Astrocyte of the spinal cord (primary cell): ENCODE data around the gene LHB.
A peak's percentile ranks its signal among the peaks of the same experiment; 100 is the strongest.

Source experiments
- DNase-seq: peaks from one replicate; pipeline ENCODE4 v3.0.0; 2011; ENCODE audit warnings: low read depth, low spot score
- H3K4me3 ChIP-seq: 2 replicates; pipeline ENCODE4 v1.5.1; 2011; ENCODE audit warnings: low read depth, mild to moderate bottlenecking, low read length, moderate library complexity
- in situ Hi-C: cut with HindIII; loops from 2 replicates; pipeline ENCODE4 v1.10.0; 2017; ENCODE audit warnings: low sequenced_read_pairs
- TF ChIP-seq, protein P1 (sequence below): IDR thresholded peaks from 2 replicates; pipeline ENCODE4 v1.5.1; 2012; ENCODE audit warnings: low read depth, mild to moderate bottlenecking, low read length, inconsistent platforms

LHB gene

DNA sequence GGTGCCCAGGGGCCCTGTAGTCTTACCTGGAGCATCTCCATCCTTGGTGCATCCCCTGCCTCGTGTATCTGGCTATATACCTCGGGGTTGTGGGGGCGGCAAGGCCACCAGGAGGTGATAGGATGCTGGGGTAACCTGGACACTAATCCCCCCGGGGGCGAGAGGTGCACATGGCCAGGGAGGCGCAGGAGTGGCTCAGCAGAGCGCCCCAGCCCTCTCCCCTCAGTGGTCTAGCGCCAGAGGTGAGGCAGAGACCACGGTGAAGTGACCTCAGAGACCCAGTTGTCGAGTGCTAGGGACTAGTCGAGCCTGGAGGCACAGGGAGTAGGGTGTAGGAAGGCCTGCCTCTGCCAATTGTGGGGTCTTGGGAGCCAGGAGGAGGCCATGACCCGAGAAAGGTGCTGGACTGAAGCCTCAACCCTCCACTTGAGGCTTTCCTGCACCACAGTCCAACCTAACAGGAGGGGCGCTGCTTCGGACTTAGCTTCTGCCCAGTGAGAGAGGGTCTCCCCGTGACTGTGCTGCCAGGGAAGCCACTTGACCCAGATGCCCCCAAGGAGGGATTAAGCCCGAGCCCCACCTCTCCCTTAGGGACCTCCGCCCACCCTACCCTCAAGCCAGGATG, at the start of gene LHB:
Gene LHB, minus strand, starts transcription at position 51 of the 625 bp plus-strand sequence. Its CDS starts 10 bp downstream, at position 41.
- no peak for DNase-seq
- in situ Hi-C loops: no loop called here
- TF ChIP-seq, protein P1, sequence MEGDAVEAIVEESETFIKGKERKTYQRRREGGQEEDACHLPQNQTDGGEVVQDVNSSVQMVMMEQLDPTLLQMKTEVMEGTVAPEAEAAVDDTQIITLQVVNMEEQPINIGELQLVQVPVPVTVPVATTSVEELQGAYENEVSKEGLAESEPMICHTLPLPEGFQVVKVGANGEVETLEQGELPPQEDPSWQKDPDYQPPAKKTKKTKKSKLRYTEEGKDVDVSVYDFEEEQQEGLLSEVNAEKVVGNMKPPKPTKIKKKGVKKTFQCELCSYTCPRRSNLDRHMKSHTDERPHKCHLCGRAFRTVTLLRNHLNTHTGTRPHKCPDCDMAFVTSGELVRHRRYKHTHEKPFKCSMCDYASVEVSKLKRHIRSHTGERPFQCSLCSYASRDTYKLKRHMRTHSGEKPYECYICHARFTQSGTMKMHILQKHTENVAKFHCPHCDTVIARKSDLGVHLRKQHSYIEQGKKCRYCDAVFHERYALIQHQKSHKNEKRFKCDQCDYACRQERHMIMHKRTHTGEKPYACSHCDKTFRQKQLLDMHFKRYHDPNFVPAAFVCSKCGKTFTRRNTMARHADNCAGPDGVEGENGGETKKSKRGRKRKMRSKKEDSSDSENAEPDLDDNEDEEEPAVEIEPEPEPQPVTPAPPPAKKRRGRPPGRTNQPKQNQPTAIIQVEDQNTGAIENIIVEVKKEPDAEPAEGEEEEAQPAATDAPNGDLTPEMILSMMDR: no peak
- peak within 1 kb of the TSS; percentile 24 for H3K4me3 ChIP-seq

- no peak overlapping the region for H3K4me3 ChIP-seq
- in situ Hi-C loops: no loop called here
- DNase-seq: no peak
- TF ChIP-seq, protein P1: no peak
Measured at GRCh38 chr19:49065905-49066512, 49.1 kb upstream of the LHB start.

DNA sequence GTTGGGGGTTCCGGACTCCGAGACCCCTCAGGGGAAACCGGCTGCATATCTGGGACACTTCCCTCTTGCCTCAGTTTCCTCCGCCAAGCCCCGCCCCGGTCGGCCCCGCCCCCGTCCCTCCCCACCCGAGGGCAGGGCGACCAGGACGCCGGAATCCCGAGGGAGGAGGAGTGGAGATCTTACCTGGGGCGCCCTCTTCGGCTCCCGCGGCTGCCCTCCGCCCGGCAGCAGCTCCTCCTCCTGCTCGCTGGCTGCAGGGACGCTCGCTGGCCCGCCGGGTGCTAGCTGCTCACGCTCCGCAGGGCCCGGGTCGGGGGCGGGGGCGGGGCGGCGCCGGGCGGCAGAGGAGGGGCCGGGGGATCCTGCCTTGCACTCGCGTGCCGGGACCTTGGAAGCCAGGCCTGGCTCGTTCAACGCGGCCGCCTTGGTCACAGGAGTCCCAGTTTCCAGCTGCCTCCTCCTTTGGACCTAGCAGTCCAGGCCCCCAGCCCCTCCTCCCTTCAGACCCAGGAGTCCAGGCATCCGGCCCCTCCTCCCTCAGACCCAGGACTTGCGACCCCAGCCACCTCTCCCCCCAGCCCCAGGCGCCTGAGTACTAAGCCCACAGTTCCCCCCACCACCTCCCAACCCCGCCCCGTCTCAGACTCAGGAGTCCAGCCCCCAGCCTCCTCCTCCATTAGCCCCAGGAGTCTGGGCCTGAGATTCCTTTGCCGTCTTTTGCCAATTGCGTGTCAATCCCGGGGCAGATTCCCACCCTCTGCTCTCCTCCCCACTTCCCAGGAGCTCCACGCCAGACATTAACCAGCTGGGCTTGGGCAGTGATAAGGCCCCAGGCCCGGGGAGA, 48.1 kb upstream of the LHB start, which contains the start of gene NTF4:
Gene NTF4, minus strand, starts transcription at position 51 of the 844 bp plus-strand sequence. CDS start 2,821 bp downstream, outside the sequence.
- in situ Hi-C loops: no loop called here
- H3K4me3 ChIP-seq: peak within 1 kb of the TSS; percentile 27
- TF ChIP-seq, protein P1: no peak
- DNase-seq: no peak

- TF ChIP-seq, protein P1: no peak
- DNase-seq: no peak
- no peak overlapping the region for H3K4me3 ChIP-seq
- in situ Hi-C loops: no loop called here
Measured at GRCh38 chr19:49064029-49064629, 47.2 kb upstream of the LHB start.

DNA sequence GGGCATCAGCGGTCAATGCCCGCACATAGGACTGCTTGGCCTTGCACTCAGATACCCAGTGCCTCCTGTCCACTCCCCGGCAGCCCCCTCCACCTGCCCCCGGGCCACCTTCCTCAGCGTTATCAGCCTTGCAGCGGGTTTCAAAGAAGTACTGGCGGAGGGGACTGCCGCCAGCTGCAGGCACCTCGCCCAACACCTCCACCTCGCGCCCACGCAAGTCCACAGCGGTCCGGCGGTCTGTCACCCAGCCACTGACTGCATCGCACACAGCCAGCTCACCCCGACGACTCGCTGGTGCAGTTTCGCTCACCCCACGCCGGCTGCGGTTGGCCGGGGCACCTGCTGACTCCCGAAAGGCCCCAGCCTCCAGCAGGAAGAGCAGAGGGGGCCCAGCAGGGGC, 44.6 kb upstream of the LHB start:
- TF ChIP-seq, protein P1: no peak
- no peak for DNase-seq
- in situ Hi-C loops: no loop called here
- H3K4me3 ChIP-seq: no peak overlapping the region

- no peak for DNase-seq
- no peak overlapping the region for H3K4me3 ChIP-seq
- TF ChIP-seq, protein P1: no peak
- in situ Hi-C loops: no loop called here
Measured at GRCh38 chr19:49061000-49061399, 44.1 kb upstream of the LHB start.
